Measurements from ENCODE around the gene WDR17.

DNA sequence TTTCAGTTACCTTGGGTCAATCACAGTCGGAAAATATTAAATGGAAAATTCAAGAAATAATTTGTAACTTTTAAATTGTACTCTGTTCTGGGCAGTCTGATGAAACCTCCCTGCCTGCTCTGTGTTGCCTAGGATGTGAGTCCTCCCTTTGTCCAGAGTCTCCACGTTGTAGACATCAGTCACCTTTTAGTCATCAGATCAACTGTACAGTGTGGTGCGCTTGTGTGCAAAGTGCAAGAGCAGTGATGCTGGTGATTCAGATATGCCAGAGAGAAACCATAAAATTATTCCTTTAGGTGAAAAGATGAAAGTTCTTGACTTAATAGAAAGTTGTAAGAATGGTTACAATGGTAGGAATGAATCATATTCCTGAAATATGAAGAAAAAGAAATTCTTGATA, 128.3 kb downstream of the WDR17 start:
- TF ChIP-seq, protein P1, sequence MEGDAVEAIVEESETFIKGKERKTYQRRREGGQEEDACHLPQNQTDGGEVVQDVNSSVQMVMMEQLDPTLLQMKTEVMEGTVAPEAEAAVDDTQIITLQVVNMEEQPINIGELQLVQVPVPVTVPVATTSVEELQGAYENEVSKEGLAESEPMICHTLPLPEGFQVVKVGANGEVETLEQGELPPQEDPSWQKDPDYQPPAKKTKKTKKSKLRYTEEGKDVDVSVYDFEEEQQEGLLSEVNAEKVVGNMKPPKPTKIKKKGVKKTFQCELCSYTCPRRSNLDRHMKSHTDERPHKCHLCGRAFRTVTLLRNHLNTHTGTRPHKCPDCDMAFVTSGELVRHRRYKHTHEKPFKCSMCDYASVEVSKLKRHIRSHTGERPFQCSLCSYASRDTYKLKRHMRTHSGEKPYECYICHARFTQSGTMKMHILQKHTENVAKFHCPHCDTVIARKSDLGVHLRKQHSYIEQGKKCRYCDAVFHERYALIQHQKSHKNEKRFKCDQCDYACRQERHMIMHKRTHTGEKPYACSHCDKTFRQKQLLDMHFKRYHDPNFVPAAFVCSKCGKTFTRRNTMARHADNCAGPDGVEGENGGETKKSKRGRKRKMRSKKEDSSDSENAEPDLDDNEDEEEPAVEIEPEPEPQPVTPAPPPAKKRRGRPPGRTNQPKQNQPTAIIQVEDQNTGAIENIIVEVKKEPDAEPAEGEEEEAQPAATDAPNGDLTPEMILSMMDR (IDR thresholded peaks at IDR 0.05) = no peak
- TF ChIP-seq POLR2A (IDR thresholded peaks at IDR 0.05) = no peak
- no peak for TF ChIP-seq EP300 (IDR thresholded peaks at IDR 0.05)
